DOHH2 (cell line): ENCODE results near the gene PPIL3.

Experiments used
- CTCF ChIP-seq: fragments of 200-600 bp; sonication (generic); IDR thresholded peaks from one replicate; pipeline ENCODE4 v1.5.1; 2014; ENCODE audit warnings: antibody characterized with exemption, mild to moderate bottlenecking, low read depth, low read length; ENCODE audit not compliant: poor library complexity, severe bottlenecking
- EZH2phosphoT487 ChIP-seq: fragments of 200-600 bp; sonication (generic); IDR thresholded peaks from 2 replicates; pipeline ENCODE4 v1.6.1; 2017; ENCODE audit warnings: borderline replicate concordance, mild to moderate bottlenecking, antibody characterized with exemption, low read length, moderate library complexity, mixed read lengths

GRCh38 chr2:200850512-200851256 lies 38.2 kb downstream of the PPIL3 start:
- TF ChIP-seq CTCF = no peak
- TF ChIP-seq EZH2phosphoT487 = no peak
